Right lobe of liver (tissue), 6 donors: ENCODE results near the gene LZTFL1. TPM values are rescaled to one million over a fixed set of nuclear protein-coding genes. Genes with fewer than 3 reads are reported as not detected.

Source experiments
- ATAC-seq, 4 donors: fragments of 200-7000 bp; cut with Tn5 transposase; one replicate each; pipeline ENCODE4 v1.9.1; 2020; ENCODE audit warnings: mild to moderate bottlenecking in 4 of 4, moderate library complexity in 4 of 4
- DNase-seq, 3 donors: peaks; one replicate each; pipeline ENCODE4 v3.0.0-alpha.2; 2020
- H3K27ac ChIP-seq, 3 donors: fragments of 200-600 bp; one replicate each; pipeline ENCODE4 v1.8.0; 2022
- H3K27me3 ChIP-seq, 2 donors: fragments of 200-600 bp; one replicate each; pipeline ENCODE4 v1.8.0; 2022
- H3K36me3 ChIP-seq, 4 donors: fragments of 200-600 bp; sonication (generic) in 1 of 4; one replicate each; pipeline versions ENCODE4 v1.5.1 to v1.8.0; 2017 to 2022; ENCODE audit warnings: control low read depth in 1 of 4
- H3K4me1 ChIP-seq, 4 donors: fragments of 200-600 bp; sonication (generic) in 1 of 4; one replicate each; pipeline versions ENCODE4 v1.5.1 to v1.8.0; 2017 to 2022; ENCODE audit warnings: control low read depth in 1 of 4
- H3K4me3 ChIP-seq, 3 donors: fragments of 200-600 bp; one replicate each; pipeline ENCODE4 v1.8.0; 2022
- H3K9me3 ChIP-seq, 4 donors: fragments of 200-600 bp; sonication (generic) in 1 of 4; one replicate each; pipeline versions ENCODE4 v1.5.1 to v1.8.0; 2017 to 2022; ENCODE audit warnings: control low read depth in 1 of 4
- CTCF ChIP-seq, 4 donors: fragments of 200-600 bp in 3 of 4; fragments of 450-650 bp in 1 of 4; IDR thresholded peaks; one replicate each; pipeline versions ENCODE4 v1.5.1 to v1.8.0; 2016 to 2022; ENCODE audit warnings: antibody characterized with exemption in 4 of 4, mild to moderate bottlenecking in 2 of 4
- POLR2A ChIP-seq: fragments of 450-650 bp; IDR thresholded peaks from one replicate; pipeline ENCODE4 v1.6.1; 2017; ENCODE audit warnings: antibody characterized with exemption, mild to moderate bottlenecking
- WGBS: methylation state at CpG from one replicate; pipeline ENCODE4 v1.1.6; 2018; ENCODE audit warnings: low coverage, low lambda C conversion rate; ENCODE audit not compliant: insufficient coverage; ENCODE audit errors: missing lambda C conversion rate; 5-methylcytosine and 5-hydroxymethylcytosine counted together
- intact Hi-C, 2 donors: fragments of 100-400 bp; cut with DNase I; formaldehyde crosslinking; loops; one replicate each; pipeline versions ENCODE4 v1.11.2 to v1.14.1; 2022
- total RNA-seq, 6 experiments: library from RNA; depleted of rRNA in 2 of 6; stranded (reverse); fragments of >200 nt in 2 of 6; fragmentation: NEBNext Ultra II Directional in 3 of 6; extraction: Animal tissue kit (Norgen Biotek cat#: 25700) in 3 of 6; gene quantifications; one replicate each; pipeline versions ENCODE4 v1.1.0 to v1.2.4, GENCODE V29; 2016 to 2023
- donor health status: DM: no; HTN: yes; CAD: no.
- donor health status: DM: no; HTN: no; CAD: no.
- donor health status: DM: no; HTN: no; CAD: no.
- donor health status: DM: no; HTN: yes; CAD: no.
- donor health status: DM: no; HTN: yes; CAD: no.

LZTFL1 gene
- total RNA-seq, 6 experiments from 2014 or later, result 2.6 to 12.8 (median 6.0) TPM

DNA sequence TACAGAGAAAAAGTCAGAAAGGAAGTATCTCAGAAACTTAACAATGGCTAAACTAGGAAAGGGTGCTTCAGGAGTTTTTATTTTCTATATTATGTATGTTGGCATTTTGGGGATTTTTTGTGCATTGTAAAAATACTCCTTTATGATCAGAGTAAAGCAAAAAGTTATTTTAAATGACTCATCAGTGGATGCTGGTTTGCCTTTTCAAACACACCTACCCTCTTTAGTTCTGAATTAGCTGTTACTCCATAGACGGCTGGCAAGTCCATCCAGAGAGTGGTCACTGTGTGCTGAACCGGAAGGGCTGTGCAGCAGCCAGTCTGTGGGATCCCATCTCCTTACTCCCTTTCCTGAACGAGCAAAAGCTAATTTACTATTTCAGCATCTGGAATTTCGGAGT is 45.4 kb upstream of the LZTFL1 start:
- Histone ChIP-seq H3K27me3 (no peaks in the 10 kb centered on the region), H3K27ac (no peak overlapping the region), H3K4me3 (no peak overlapping the region), H3K9me3 (no peaks in the 10 kb centered on the region), H3K36me3 (no peaks in the 10 kb centered on the region), H3K4me1 (no peaks in the 10 kb centered on the region)
- DNase-seq (no peak), ATAC-seq (no peak)
- intact Hi-C loops, result no loop called here
- TF ChIP-seq CTCF (IDR thresholded peaks at IDR 0.05) (no peak), POLR2A (no peak)
- WGBS, result 71% methylated on average over 3 of the region's 4 CpGs

DNA sequence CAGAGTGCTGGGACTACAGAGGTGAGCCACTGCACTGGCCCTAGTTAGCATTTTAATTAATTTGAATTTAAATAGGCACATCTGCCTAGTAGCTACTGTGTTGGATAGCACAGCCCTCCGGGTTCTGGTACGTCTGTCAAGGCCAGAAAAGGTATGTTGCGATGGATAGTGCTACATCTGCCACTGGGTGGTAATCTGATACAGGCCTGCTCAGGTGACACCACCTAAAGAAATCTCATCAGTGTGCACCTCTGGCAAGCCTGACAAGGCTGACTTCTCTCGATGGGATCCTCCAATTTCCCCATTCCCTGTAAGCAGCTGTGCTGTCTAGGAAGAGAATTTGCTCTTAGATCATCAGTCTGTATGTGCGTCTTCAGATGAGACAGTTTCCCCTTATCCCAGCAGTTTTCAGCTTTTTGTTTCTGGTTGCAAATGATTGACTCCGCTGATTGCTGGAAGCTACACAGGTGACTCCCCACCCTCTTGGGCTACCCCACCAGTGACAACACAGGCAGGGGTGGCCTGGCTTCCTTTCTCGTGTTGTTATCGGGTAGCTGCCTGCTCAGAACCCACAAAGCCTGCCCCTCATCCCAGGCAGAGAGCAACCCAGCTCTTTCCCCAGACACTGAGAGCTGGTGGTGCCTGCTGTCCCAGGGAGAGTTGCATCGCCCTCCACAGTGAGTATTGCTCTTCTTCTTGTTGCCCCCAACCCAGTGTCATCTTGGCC is 44.2 kb upstream of the LZTFL1 start, which contains the start of gene CCR9:
Gene CCR9, plus strand, starts transcription at position 565 of the 727 bp plus-strand sequence. CDS start 8,391 bp downstream, outside the sequence.
- H3K36me3 ChIP-seq, result no peaks in the 10 kb centered on the region
- no peak for TF ChIP-seq CTCF (IDR thresholded peaks at IDR 0.05)
- no peak for TF ChIP-seq POLR2A

GRCh38 chr3:45884368-45885201 is 42.7 kb upstream of the LZTFL1 start:
- H3K9me3 ChIP-seq, result no peaks in the 10 kb centered on the region
- intact Hi-C loops, result no loop called here
- no peaks in the 10 kb centered on the region for H3K36me3 ChIP-seq
- no peaks in the 10 kb centered on the region for H3K27me3 ChIP-seq
- no peak for TF ChIP-seq CTCF (IDR thresholded peaks at IDR 0.05)
- TF ChIP-seq POLR2A, result no peak
- H3K4me3 ChIP-seq, result no peak overlapping the region
- no peak for ATAC-seq
- no peak for DNase-seq
- no peaks in the 10 kb centered on the region for H3K4me1 ChIP-seq
- WGBS, result 80% methylated on average over 21 of the region's 23 CpGs
- no peak overlapping the region for H3K27ac ChIP-seq

More for the DNA sequence above, 44.2 kb upstream of the LZTFL1 start, which contains the start of gene CCR9:
- H3K4me3 ChIP-seq, result no peak within 1 kb of the TSS
- no peak within 1 kb of the TSS for H3K27ac ChIP-seq
- H3K4me1 ChIP-seq, result no peaks in the 10 kb centered on the region
- intact Hi-C loops, result no loop called here
- no peaks in the 10 kb centered on the region for H3K9me3 ChIP-seq
- ATAC-seq (no peak), DNase-seq (no peak)
- H3K27me3 ChIP-seq, result no peaks in the 10 kb centered on the region
- WGBS, result 71% methylated on average over 4 of the region's 9 CpGs

GRCh38 chr3:45881078-45882022 is 39.4 kb upstream of the LZTFL1 start:
- no peak overlapping the region for H3K27ac ChIP-seq
- 61% methylated on average over 7 of the region's 8 CpGs for WGBS

More at GRCh38 chr3:45881078-45882022, 39.4 kb upstream of the LZTFL1 start:
- Histone ChIP-seq H3K9me3 (no peaks in the 10 kb centered on the region), H3K4me1 (no peaks in the 10 kb centered on the region), H3K4me3 (no peak overlapping the region), H3K27me3 (no peaks in the 10 kb centered on the region), H3K36me3 (no peaks in the 10 kb centered on the region)
- ATAC-seq (peak; percentile 37 to 82 (median 50)), DNase-seq (no peak)
- TF ChIP-seq POLR2A (no peak), CTCF (IDR thresholded peaks at IDR 0.05) (no peak)
- intact Hi-C loops, result no loop called here
